ENCODE results near the gene ATG9A. TPM values are rescaled to one million over a fixed set of nuclear protein-coding genes. Genes with fewer than 3 reads are reported as not detected.

Gene ATG9A
- total RNA-seq, 1 donor from 2014 or later, result 83.6 TPM

GRCh38 chr2:219220652-219221402, 8.6 kb downstream of the ATG9A start:
- no peak overlapping the region for H3K27ac Mint-ChIP-seq (ENCODE audit: unreplicated experiment)
- peaks cover 25% of the 10 kb centered on the region for H3K4me1 Mint-ChIP-seq (ENCODE audit: unreplicated experiment)
- no peak for DNase-seq (ENCODE audit: extremely low spot score, unreplicated experiment)
- H3K36me3 Mint-ChIP-seq (ENCODE audit: unreplicated experiment), result peaks cover 34% of the 10 kb centered on the region
- no peak overlapping the region for H3K4me3 Mint-ChIP-seq (ENCODE audit: unreplicated experiment)
- no peaks in the 10 kb centered on the region for H3K27me3 Mint-ChIP-seq (ENCODE audit: unreplicated experiment)
- TF ChIP-seq CTCF (IDR thresholded peaks at IDR 0.05), result no peak
- H3K9me3 Mint-ChIP-seq (ENCODE audit: unreplicated experiment), result no peaks in the 10 kb centered on the region

- peaks cover 25% of the 10 kb centered on the region for H3K4me1 Mint-ChIP-seq (ENCODE audit: unreplicated experiment)
- TF ChIP-seq CTCF (IDR thresholded peaks at IDR 0.05), result no peak
- peaks cover 28% of the 10 kb centered on the region for H3K36me3 Mint-ChIP-seq (ENCODE audit: unreplicated experiment)
- no peaks in the 10 kb centered on the region for H3K9me3 Mint-ChIP-seq (ENCODE audit: unreplicated experiment)
- H3K4me3 Mint-ChIP-seq (ENCODE audit: unreplicated experiment), result no peak overlapping the region
- peak overlapping the region; percentile 99 for H3K27ac Mint-ChIP-seq (ENCODE audit: unreplicated experiment)
- no peak for DNase-seq (ENCODE audit: extremely low spot score, unreplicated experiment)
- H3K27me3 Mint-ChIP-seq (ENCODE audit: unreplicated experiment), result no peaks in the 10 kb centered on the region
These were observed 9.5 kb downstream of the ATG9A start for GRCh38 chr2:219219784-219220532.

GRCh38 chr2:219218732-219219701, 10.4 kb downstream of the ATG9A start, which contains the start of gene ABCB6:
TSS of gene ABCB6 (minus strand) at chr2:219218958. CDS start at chr2:219218673, 285 bp downstream.
- no peak for TF ChIP-seq CTCF (IDR thresholded peaks at IDR 0.05)
- Mint-ChIP-seq H3K4me3 (ENCODE audit: unreplicated experiment) (peak within 1 kb of the TSS; percentile 83), H3K9me3 (ENCODE audit: unreplicated experiment) (no peaks in the 10 kb centered on the region), H3K4me1 (ENCODE audit: unreplicated experiment) (peaks cover 25% of the 10 kb centered on the region), H3K36me3 (ENCODE audit: unreplicated experiment) (peaks cover 29% of the 10 kb centered on the region), H3K27ac (ENCODE audit: unreplicated experiment) (peak within 1 kb of the TSS; percentile 99), H3K27me3 (ENCODE audit: unreplicated experiment) (no peaks in the 10 kb centered on the region)
- peak; percentile 98 for DNase-seq (ENCODE audit: extremely low spot score, unreplicated experiment)

- peak; percentile 90 for DNase-seq (ENCODE audit: extremely low spot score, unreplicated experiment)
- Mint-ChIP-seq H3K27ac (ENCODE audit: unreplicated experiment) (peak overlapping the region; percentile 99), H3K4me1 (ENCODE audit: unreplicated experiment) (peaks cover 25% of the 10 kb centered on the region), H3K36me3 (ENCODE audit: unreplicated experiment) (peaks cover 30% of the 10 kb centered on the region), H3K9me3 (ENCODE audit: unreplicated experiment) (no peaks in the 10 kb centered on the region), H3K4me3 (ENCODE audit: unreplicated experiment) (peak overlapping the region; percentile 83), H3K27me3 (ENCODE audit: unreplicated experiment) (no peaks in the 10 kb centered on the region)
- TF ChIP-seq CTCF (IDR thresholded peaks at IDR 0.05), result no peak
These were observed 11.2 kb downstream of the ATG9A start for GRCh38 chr2:219218217-219218731.

Data from osteocyte (in vitro differentiated cells).